NOMO-1 treated with DMSO at 0.1 percent for 48 hours (cell line): ENCODE data around the gene FAF1.
A peak's percentile ranks its signal among the peaks of the same experiment; 100 is the strongest.

Experiments used
- DNase-seq: peaks from one replicate; lab custom pipeline; 2025; ENCODE audit not compliant: unreplicated experiment; lab: John Stamatoyannopoulos, UW

Gene FAF1

DNA sequence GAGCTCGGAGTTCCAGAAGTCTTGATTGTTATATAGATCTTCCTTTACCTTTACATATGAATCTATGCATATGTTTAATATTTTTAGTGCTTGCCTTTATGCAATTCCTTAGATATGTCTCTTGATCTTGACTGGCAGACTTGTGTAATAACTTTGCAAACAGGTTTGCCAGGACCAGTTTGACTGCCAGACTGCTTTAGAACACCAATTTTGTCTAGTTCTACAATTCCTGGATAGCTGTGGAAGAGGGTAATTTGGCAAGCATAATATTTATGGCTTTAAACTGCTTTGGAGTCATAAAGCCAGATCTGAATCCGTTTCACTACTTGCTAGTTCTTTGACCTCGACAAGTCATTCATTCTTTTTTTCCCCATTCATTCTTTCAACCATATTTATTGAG lies 250.0 kb downstream of the FAF1 start:
- no peak for DNase-seq

DNA sequence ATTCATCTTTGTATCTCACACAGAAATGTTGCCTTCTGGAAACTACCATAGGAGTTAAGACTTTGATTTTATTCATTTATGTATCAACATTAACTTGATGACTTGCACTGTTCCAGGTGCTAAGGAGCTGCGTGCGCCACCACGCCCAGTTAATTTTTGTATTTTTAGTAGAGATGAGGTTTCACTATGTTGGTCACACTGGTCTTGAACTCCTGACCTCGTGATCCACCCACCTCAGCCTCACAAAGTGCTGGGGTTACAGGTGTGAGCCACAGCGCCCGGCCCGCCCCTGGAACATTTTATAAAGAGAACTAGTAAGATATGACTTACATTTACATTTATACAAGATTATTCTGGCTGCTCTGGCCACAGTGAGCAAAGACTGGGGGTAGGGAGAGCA lies 252.2 kb downstream of the FAF1 start:
- DNase-seq = no peak

DNA sequence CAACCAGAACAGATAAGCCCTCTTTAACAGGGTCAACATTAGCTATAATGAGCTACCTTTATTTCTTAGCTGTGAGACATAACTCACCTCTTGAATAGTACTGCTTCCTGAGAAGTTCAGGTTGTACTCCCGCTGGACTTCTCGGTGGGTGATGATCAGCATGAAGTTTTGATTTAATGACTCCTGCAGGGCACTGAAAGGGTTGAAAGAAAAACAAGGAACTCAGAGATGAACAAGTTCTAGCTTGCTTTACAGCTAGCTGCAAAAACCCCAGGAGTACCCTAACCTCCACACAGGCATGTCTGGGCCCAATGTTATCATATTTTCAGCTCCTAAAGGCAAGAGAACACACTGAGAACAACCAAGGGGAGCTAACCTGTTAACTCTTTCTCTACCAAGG lies 254.4 kb downstream of the FAF1 start:
- no peak for DNase-seq

GRCh38 chr1:50705041-50705440 lies 255.0 kb downstream of the FAF1 start:
- DNase-seq = no peak

DNA sequence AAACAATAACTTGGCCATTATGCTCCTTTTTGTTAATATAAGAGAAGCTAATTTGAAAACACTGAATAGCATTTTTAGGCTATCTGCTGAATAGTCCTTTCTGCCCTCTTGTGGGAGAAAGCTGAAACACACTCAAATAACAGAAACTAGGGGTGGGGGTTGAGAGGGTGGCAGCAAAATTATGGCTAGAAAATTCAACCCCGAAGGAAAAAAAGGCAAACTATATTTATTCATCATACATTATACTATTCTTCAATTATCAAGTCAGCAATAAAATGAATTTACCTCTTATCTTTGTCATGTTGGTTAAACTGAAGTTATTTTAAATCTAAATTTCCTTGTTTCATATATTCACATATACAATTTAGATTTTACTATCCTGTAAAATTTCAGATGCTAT lies 255.9 kb downstream of the FAF1 start:
- peak; percentile 38 for DNase-seq

DNA sequence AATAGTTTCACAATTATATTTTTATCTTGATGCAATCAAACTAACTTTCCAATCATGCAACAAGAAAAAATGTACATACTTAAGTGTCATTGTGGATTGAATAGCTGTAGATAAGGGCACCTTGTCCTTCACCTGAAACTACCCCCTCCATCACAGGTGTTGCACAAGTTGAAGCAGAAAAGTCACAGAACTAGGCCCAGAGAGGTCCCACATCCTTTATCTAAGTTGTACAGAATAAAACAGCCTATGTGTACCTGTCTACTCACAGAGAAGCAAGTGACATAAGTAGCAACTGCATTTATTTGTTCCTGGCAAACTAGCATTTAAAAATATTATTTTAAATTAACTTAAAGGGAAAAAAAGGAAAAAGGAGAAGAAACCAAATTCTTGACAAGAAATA lies 256.8 kb downstream of the FAF1 start:
- no peak for DNase-seq

- DNase-seq = no peak
Observed at GRCh38 chr1:50702395-50702794, 257.7 kb downstream of the FAF1 start.

DNA sequence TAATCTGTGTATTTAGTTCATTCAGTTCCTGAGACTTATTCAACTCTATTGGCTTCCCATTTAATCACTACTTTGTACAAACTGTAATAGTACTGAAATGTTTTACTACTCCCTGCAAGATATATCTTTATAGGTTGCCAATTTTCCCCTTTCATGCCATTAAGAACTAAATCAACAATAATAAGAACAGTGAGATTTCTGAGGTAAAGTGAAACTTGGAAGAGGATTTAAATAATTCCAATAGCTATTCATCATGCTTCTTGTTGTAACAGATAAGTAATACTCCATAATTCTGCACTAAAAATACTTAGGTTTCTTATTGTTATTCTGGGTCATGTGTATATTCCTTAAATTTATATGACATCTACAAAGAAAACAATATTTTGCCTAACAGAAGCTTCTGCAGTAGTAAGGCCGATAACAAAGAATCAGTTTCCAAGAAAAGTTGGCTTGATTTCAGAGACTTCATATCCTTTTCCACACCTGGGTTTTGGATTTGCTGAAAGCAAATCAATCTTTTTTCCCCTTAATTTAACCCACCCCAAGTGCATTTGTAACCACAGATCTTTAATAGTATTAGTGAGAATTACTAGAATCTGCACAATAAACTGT lies 258.3 kb downstream of the FAF1 start:
- DNase-seq = no peak

DNA sequence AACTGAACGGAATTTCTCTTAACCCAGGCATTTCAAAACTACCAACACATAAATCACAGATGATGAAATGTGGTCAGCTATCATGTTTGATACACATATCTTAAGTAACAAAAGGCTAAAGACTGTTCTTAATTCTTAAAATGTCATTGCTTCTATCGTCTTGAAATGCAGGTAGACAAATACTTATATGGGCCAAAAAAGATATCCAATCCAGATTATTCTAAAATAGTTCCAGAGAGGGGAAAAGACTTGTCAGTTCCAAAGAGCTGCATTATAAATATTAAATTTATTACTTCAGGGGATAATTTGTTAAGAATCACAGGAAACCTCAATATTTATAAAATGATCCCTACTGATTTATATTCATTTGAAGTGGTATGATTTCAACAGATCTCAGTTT lies 259.4 kb downstream of the FAF1 start:
- no peak for DNase-seq

DNA sequence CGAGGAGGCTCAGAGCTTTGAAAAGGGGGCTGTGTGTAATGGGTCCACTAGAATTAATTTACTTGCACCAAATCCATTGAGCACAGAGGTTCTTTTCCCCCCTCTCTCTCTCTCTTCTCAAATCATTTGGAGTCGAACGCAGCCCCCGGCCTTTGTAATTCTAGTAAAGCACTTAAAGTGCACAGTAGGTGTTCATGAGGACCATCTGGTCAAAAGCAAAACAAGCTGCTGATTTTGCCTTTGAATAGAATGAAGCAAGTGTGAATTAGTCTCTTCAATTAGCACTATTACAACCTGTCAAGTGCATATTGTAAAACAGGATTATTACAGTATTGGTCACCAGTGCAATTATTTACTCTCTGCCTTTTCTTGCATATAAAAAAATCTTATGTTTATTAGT lies 259.9 kb downstream of the FAF1 start:
- DNase-seq = no peak

DNA sequence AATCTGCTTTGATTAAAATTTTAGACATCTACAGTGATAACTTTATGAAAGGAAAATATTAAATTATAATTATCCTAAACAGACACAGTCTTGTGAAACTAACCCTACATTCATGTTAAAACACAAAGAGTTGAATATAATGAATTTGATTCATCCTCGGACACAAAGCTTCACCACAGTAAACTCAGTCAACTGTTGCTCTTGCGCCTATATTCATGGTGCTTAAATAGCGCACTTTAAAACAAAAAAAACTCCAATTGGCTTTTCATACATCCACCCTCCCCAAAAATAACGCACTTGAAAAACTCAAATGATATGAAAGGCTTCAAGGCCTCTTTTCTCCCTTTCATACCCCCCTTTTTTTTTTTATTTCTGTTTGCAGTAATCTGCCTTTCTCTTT lies 260.3 kb downstream of the FAF1 start:
- no peak for DNase-seq

DNA sequence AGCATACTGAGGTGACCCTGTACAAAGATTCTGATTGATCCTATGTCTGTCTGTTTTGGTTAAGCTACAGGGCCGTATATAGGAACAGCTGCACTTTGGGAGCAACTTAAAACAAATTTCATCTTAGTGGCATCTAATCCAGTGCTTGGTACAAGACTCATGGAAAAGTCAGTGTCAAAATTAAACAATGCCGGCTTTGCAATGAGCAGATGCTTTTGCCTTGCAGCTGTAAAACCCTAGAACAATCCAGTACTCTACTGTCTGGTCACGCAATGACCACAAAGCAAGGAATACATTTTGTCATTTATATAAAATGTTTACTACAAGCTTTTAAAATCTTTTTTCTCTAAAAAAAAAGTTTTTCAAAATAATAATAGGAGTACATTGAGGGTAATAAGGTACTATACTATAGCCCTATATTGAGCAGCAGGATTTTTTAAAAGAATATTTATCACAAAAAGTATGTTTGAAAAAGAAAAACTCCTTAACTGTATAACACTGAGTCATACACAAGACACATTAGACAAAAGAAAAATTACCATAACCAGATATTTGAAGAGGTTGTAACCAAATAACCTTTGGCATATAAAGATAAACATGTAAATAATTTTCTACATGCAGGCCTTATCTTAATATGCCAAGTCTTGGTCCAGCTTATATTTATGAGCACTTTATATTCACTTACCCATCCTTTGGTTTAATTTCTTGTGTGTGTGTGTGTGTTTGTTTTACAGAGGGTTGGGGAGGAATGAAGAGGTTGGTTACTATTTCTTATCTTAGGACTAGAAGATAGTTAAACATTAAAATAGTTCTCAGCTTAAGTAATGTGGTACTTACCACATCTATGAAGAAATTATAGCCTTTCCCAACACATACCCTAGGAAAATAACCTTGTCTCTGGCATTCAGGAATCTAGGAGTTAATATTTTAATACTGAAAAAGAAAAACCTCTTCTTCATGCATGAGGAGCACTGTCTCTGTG lies 262.3 kb downstream of the FAF1 start:
- no peak for DNase-seq

DNA sequence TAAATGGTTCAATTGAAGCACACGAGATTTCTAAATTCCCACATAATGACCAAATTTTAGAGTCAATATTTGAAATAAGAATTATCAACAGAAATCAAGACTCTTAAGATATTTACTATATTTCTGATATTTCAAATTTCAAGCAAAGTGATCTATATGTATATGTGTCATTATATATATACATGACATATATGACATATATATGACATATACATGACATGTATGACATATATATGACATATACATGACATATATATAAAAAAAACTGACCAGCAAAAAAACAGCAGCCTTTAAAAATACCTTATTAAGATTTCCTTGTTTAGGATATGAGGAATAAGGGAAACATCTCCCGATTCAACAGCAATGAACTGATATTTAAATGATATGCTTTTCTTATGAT lies 266.2 kb downstream of the FAF1 start:
- DNase-seq = no peak

DNA sequence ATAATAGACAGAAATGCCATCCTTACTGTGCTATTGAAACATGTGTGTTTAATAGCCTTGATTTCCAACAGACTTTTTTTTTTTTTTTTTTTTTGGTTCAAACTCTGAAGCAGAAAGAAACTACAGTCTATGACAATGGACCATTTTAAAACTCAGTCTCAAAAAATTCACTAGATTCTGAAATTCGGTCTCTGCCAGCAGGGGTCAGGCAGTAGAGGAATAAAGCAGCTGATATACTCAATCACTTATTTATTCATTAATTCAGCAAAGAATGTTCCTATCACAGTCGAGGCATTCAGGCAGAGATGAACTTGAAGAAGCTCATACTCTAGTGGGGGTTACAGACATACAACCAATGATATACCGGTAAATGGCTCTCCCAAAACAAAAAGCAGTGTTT lies 275.9 kb downstream of the FAF1 start:
- DNase-seq = no peak

DNA sequence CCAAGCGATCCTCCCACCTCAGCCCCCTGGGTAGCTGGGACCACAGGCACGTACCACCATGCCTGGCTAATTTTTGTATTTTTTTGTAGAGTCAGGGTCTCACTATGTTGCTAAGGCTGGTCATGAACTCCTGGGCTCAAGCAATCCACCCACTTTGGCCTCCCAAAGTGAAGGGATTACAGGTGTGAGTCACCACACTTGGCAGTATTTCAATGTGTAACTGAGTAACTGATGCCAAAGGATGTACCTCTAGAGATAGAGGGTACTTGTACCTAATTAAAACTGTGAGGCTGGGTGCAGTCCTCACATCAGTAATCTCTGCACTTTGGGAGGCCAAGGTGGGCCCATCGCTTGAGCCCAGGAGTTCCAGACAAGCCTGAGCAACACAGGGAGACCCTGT lies 278.1 kb downstream of the FAF1 start:
- no peak for DNase-seq

DNA sequence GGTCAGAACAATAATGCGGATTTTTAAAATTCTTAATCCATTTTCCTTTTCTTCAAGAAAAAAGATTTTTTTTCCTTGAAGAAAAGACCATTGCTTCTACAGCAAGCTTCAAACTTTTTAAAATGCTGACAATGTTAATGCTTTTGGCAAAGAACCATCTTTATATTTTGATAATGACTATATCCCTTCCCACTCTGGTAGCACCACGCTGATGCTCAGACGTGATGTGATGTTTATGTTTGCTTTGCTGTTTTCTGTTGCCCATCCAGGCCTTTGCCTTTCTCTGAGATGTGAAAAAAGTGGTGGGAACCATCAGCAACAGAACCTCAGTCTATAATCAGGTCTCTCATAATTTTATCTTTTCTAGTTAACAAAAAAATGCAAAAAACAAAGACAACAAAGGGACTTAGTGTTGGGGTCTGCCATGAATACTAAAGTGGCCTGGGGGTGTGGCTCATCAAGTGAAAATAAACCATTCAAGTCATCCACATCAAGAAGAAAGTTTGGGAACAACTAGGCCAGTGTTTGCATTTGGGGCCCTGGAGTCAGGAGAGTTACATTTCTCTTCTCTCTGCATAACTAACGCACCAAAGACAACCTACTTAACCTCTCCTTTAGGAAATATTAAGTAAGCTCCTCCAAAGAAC lies 292.2 kb downstream of the FAF1 start:
- no peak for DNase-seq

GRCh38 chr1:50667272-50667671 lies 292.8 kb downstream of the FAF1 start:
- no peak for DNase-seq

- DNase-seq = no peak
Observed at GRCh38 chr1:50666849-50667248, 293.2 kb downstream of the FAF1 start.

DNA sequence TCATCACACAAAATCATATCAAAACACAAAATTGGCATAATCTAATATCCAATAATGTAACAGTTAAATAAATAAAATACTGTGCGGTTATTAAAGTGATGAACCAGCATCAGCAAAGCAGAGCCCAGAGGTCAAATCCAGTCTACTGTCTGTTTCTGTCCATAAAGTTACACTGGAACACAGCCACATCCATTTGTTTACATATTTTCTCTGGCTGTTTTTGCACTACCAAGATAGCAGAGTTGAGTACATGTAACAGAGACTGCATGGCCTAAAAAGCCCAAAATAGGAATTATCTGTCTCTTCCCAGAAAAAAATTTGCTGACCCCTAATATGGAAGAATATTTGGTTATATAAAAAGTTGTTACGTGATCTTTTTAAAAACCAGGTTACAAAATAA lies 294.7 kb downstream of the FAF1 start:
- DNase-seq = no peak

DNA sequence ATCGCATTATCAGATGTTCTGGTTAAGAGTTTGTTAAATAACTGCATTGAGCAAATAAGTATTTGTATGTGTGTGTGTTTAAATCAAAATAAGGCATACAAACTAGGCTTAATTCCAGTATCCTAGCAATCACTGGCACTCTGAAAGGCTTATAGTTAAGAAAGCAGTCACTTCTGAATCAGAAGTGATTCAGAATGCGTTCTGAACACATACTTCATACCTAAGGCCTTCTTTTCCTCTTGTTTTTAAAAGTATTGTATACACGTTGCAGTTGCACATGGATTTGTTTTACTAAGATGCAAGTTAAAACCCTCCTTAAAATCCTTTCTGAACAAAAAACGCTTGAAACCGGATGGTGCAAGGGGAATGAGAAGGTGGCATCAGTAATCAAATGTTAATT lies 298.4 kb downstream of the FAF1 start:
- DNase-seq = no peak

DNA sequence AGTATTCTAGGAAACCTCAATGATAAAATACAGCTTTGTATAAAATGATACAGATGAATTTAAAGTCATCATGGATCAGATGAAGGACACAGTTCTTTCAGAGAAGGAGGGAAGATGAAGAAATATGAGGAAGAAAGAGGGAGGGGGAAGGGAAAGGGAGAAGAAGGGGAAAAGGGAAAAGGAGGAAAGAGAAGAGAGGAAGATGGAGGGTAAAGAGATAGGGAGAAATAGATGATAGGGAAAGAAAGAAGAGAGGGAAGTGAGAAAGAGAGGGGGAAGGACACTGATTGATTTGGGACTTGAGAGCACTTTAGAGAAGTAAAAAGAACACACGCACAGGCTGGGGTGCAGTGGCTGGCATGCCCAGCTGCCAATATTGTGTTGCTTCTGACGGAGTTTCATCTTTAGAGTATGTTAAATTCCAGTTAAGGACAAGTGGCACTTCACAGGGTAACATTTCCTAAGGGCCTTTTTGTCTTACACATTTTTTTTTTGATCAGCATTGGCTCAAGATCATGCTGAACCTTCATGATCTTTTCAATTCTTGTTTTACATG lies 300.9 kb downstream of the FAF1 start:
- DNase-seq = no peak
